ENCODE results near the gene SNX5.

The SNX5 gene

DNA sequence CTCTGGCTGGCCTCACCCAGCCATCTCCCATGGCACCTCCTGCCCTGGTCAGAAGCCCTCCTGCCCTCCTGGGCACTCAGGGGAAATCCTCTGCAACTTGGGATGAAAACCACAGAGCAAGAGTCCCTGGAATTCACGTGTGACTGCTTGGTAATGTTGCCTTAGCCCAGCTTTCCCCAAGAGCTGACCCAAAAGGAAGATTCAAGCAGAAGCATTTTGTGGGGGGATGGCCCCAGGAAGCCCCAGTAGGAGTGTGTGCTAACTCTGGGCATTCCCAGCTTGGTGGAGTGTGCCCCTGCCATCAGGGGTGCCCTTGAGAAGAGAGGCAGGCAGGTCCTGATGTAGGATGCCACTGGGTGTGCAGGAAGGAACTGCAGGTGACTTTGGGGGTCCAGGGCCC is 35.5 kb downstream of the SNX5 start:
- TF ChIP-seq, protein P1, sequence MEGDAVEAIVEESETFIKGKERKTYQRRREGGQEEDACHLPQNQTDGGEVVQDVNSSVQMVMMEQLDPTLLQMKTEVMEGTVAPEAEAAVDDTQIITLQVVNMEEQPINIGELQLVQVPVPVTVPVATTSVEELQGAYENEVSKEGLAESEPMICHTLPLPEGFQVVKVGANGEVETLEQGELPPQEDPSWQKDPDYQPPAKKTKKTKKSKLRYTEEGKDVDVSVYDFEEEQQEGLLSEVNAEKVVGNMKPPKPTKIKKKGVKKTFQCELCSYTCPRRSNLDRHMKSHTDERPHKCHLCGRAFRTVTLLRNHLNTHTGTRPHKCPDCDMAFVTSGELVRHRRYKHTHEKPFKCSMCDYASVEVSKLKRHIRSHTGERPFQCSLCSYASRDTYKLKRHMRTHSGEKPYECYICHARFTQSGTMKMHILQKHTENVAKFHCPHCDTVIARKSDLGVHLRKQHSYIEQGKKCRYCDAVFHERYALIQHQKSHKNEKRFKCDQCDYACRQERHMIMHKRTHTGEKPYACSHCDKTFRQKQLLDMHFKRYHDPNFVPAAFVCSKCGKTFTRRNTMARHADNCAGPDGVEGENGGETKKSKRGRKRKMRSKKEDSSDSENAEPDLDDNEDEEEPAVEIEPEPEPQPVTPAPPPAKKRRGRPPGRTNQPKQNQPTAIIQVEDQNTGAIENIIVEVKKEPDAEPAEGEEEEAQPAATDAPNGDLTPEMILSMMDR (IDR thresholded peaks at IDR 0.05; ENCODE audit: control insufficient read depth, insufficient read depth, low read depth, low read length, missing control alignments): no peak
- DNase-seq (ENCODE audit: low read depth): no peak
- H3K4me3 ChIP-seq (ENCODE audit: control insufficient read depth, low read depth, low read length): no peak overlapping the region

DNA sequence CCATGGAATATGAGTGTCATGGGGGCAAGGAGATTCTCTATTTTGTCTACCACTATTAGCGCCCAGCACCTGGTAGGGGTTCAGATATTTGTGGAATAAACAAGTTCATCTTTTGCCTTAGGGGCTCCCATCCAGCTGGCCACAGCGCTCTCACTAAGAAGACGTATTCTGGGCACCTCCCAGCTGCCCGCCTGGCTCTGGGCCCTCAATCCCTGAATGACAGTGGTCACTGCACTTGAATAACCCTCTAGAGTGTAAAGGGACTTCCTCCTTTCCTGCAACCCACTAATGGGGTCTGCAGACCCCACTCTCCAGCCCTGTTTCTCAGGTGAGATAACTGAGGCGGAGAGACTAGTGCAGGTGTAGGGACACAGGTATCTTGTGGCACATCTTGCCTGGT is 36.2 kb downstream of the SNX5 start:
- DNase-seq (ENCODE audit: low read depth): no peak
- TF ChIP-seq, protein P1 (IDR thresholded peaks at IDR 0.05; ENCODE audit: control insufficient read depth, insufficient read depth, low read depth, low read length, missing control alignments): no peak
- no peak overlapping the region for H3K4me3 ChIP-seq (ENCODE audit: control insufficient read depth, low read depth, low read length)

DNA sequence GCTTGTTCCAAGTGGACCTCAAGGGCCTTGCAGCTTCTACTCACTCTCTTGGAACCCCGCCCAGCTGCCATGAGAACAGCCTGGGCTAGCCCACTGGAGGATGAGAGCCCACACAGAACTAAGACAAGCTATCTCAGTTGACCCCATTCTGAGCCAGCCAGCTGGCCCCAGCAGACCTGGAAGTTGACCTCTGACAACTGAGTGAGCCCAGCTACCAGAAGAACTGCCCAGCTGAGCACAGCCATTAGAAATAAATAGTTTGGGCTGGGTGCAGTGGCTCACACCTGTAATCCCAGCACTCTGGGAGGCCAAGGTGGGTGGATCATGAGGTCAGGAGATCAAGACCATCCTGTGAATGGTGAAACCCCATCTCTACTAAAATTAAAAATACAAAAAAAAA is 37.1 kb downstream of the SNX5 start:
- no peak overlapping the region for H3K4me3 ChIP-seq (ENCODE audit: control insufficient read depth, low read depth, low read length)
- no peak for DNase-seq (ENCODE audit: low read depth)
- TF ChIP-seq, protein P1 (IDR thresholded peaks at IDR 0.05; ENCODE audit: control insufficient read depth, insufficient read depth, low read depth, low read length, missing control alignments): no peak

DNA sequence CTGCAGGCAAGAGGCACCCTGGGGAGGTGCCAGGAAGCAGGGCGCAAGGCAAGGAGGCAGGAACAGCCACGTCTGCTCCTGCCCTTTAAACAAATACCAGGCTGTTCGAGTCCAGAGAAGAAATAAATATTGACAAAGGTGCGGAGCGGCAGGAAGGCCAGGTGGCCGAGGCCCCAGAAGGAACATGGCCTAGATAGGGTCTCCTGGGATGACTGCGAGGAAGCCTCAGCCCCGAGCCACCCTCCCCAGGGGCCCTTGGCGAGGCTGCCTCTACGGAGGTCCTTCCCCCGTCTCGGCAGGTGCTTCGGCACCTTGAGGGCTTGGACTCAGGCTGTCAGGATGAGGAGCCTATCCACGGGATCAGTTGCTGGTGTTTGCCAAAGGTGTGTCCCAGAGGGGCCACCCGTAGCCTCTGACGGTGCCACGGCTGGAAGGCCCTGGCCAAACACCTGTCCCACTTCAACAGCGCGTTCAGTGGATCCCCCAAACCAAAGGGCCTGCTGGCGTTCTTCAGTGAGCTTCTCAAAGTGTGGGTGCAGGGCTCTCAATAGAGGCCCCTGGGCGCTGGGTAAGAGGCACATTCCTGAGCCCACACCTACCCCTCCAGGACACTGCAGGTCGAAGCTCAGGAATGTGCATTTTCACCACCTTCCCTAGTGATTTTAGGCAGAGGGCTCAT is 39.8 kb downstream of the SNX5 start:
- DNase-seq (ENCODE audit: low read depth): no peak
- TF ChIP-seq, protein P1 (IDR thresholded peaks at IDR 0.05; ENCODE audit: control insufficient read depth, insufficient read depth, low read depth, low read length, missing control alignments): no peak
- no peak overlapping the region for H3K4me3 ChIP-seq (ENCODE audit: control insufficient read depth, low read depth, low read length)

DNA sequence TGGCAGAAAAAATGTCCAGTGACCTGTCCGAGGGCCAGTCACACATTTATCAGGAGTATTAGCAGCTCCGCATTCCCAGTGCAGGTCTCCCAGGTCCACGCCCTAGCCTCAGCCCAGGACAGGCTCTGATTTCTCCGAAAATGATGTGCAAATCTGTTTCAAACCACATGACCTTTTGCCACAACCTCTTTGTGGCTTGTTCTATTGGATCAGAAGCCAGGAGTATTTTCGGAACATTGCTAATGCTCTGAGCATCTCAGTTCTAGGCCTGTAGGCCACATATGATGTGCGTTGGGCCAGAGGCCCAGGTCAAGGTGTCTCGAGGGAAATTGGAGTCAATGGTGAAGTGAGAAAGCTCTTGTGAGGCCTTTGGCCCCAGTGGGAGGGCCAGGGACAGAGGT is 40.4 kb downstream of the SNX5 start:
- no peak overlapping the region for H3K4me3 ChIP-seq (ENCODE audit: control insufficient read depth, low read depth, low read length)
- TF ChIP-seq, protein P1 (IDR thresholded peaks at IDR 0.05; ENCODE audit: control insufficient read depth, insufficient read depth, low read depth, low read length, missing control alignments): no peak
- DNase-seq (ENCODE audit: low read depth): no peak

DNA sequence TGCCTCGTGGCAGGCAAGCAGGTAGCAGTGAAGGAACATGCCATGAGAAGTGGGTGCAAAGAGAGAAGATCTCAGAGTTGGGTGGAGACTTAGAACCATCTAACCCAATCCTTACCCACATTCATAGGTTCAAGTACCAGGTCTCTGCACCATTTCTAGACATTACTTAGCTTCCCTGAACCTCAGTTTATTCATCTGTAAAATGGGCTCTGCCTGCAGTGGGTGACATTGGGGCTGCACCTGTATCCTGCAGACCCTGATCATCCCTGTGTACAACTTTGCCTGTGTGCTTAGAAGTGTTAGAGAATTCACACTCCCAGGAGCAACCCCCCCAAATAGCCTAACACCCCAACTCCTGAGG is 42.7 kb downstream of the SNX5 start:
- no peak overlapping the region for H3K4me3 ChIP-seq (ENCODE audit: control insufficient read depth, low read depth, low read length)
- no peak for DNase-seq (ENCODE audit: low read depth)
- TF ChIP-seq, protein P1 (IDR thresholded peaks at IDR 0.05; ENCODE audit: control insufficient read depth, insufficient read depth, low read depth, low read length, missing control alignments): no peak
